Endothelial cell of umbilical vein (primary cell): Measurements from ENCODE around the gene ZKSCAN1.

ENCODE experiments used
- CTCF ChIP-seq, 2 donors: IDR thresholded peaks; 1 replicate in 1 of 2; 2 replicates in 1 of 2; pipeline ENCODE4 v1.5.1; 2011; ENCODE audit warnings: low read length in 2 of 2, mild to moderate bottlenecking in 2 of 2, moderate library complexity in 2 of 2, control low read depth in 1 of 2, inconsistent platforms in 1 of 2, low read depth in 1 of 2; ENCODE audit not compliant: insufficient read depth in 1 of 2; ENCODE audit errors: extremely low read depth in 1 of 2
- EZH2 ChIP-seq: IDR thresholded peaks from 2 replicates; pipeline ENCODE4 v1.6.1; 2012; ENCODE audit warnings: borderline replicate concordance, low read depth, mild to moderate bottlenecking, moderate library complexity, low read length, inconsistent platforms; ENCODE audit not compliant: severe bottlenecking
- POLR2A ChIP-seq: IDR thresholded peaks from 2 replicates; pipeline ENCODE4 v1.6.1; 2012; ENCODE audit warnings: low read depth, mild to moderate bottlenecking, control low read depth, low read length
- TF ChIP-seq, protein P1 (sequence below): IDR thresholded peaks from 2 replicates; pipeline ENCODE4 v1.6.1; 2011; ENCODE audit not compliant: insufficient read depth, insufficient read length

DNA sequence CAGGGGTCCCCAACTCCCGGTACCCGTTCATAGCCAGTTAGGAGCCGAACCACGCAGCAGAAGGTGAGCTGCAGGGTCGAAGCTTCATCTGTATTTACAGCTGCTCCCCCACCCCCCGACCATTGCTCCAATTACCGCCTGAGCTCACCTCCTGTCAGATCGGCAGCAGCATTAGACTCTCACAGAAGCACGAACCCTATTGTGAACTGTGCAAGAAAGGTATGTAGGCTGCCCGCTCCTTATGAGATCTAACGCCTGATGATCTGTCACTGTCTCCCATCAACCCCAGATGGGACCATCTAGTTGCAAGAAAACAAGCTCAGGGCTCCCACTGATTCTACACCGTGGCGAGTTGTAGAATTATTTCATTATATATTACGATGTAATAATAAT, 24.9 kb upstream of the ZKSCAN1 start:
- TF ChIP-seq CTCF (IDR thresholded peaks at IDR 0.05; ENCODE audit: extremely low read depth in 1 of 2, insufficient read depth in 1 of 2, low read depth in 1 of 2, low read length in 2 of 2), result no peak
- no peak for TF ChIP-seq EZH2
- TF ChIP-seq, protein P1, sequence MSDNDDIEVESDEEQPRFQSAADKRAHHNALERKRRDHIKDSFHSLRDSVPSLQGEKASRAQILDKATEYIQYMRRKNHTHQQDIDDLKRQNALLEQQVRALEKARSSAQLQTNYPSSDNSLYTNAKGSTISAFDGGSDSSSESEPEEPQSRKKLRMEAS, result no peak
- no peak for TF ChIP-seq POLR2A
